Thoracic aorta (tissue), 2 donors: ENCODE results near the gene PRXL2A. TPM values are rescaled to one million over a fixed set of nuclear protein-coding genes. Genes with fewer than 3 reads are reported as not detected.

Experiments used
- ATAC-seq: fragments of 150-250 bp; one replicate; pipeline ENCODE4 v1.8.0; 2017; ENCODE audit warnings: low read depth; ENCODE audit not compliant: insufficient number of reproducible peaks, low FRiP score
- DNase-seq: peaks from one replicate; pipeline ENCODE4 v3.0.0-alpha.2; 2020; ENCODE audit warnings: low spot score
- H3K27ac ChIP-seq, 2 donors: fragments of 200-600 bp; sonication (generic); 1 replicate in 1 of 2; 2 replicates in 1 of 2; pipeline ENCODE4 v1.5.1; 2016; ENCODE audit warnings: mild to moderate bottlenecking in 2 of 2, moderate library complexity in 2 of 2
- H3K27me3 ChIP-seq: fragments of 200-600 bp; sonication (generic); replicated peaks from 2 replicates; pipeline ENCODE4 v1.6.0; 2016; ENCODE audit warnings: mild to moderate bottlenecking; ENCODE audit not compliant: insufficient read depth
- H3K36me3 ChIP-seq: fragments of 200-600 bp; sonication (generic); one replicate; pipeline ENCODE4 v1.5.1; 2016
- H3K4me1 ChIP-seq, 2 donors: fragments of 200-600 bp; sonication (generic); 1 replicate in 1 of 2; 2 replicates in 1 of 2; pipeline versions ENCODE4 v1.5.1 to v1.6.0; 2016; ENCODE audit warnings: low read depth in 2 of 2, mild to moderate bottlenecking in 1 of 2; ENCODE audit not compliant: control insufficient read depth in 1 of 2
- H3K4me3 ChIP-seq: fragments of 200-600 bp; sonication (generic); 2 replicates; pipeline ENCODE4 v1.5.1; 2016; ENCODE audit warnings: mild to moderate bottlenecking
- H3K9me3 ChIP-seq: fragments of 200-600 bp; sonication (generic); 2 replicates; pipeline ENCODE4 v1.5.1; 2016
- CTCF ChIP-seq: fragments of 200-600 bp; sonication (generic); IDR thresholded peaks from one replicate; pipeline ENCODE4 v1.5.1; 2019; ENCODE audit warnings: antibody characterized with exemption
- total RNA-seq, 2 donors: library from RNA; depleted of rRNA; stranded (reverse); fragments of >200 nt; gene quantifications; one replicate each; pipeline versions ENCODE4 v1.1.0 to v1.2.3, GENCODE V29; 2016

The PRXL2A gene
- total RNA-seq, 2 donors from 2014 or later = 23.5 to 24.1 TPM

DNA sequence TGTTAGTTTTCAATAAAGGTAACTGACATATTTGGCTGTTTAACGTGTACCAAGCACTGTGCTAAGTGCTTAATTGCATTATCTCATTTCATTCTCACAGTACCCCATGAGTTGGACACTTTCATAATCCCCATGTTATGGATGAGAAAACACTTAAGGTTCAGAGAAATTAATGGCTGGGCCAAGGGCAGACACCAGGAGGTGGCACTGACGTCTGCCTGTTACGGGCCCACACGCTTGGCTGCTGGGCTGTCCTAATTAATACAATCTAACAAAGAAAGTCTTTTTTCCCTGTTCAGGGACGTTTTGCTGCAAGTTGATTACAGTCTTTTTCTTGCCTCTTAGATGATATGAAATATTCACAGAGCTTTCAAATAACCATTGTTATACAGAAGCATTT lies 35.7 kb upstream of the PRXL2A start:
- Histone ChIP-seq H3K36me3 (no peaks in the 10 kb centered on the region), H3K4me1 (no peaks in the 10 kb centered on the region), H3K4me3 (no peak overlapping the region), H3K9me3 (no peaks in the 10 kb centered on the region), H3K27me3 (no peaks in the 10 kb centered on the region), H3K27ac (no peak overlapping the region)
- DNase-seq = no peak
- ATAC-seq = no peak
- no peak for TF ChIP-seq CTCF

DNA sequence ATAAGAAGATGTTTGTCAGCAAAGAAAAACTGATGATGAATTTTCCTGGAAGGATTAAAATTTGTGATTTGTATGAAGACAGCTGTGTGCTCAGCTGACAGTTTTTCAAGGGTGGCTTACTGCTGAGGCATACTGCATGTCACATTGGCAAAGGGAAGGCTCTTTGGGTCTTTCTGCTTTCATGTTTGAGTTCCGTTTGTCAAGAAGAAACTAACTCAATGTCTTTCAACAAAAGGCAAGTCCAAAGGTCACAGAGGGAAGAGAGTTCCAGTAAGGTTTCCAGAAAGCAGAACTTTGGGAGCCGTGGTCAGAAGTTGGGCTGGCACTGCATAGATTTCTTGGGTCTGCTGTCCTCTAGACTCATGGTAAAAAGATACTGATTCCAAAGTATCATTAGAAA lies 34.8 kb upstream of the PRXL2A start:
- ATAC-seq = no peak
- Histone ChIP-seq H3K27ac (no peak overlapping the region), H3K9me3 (no peaks in the 10 kb centered on the region), H3K4me1 (no peaks in the 10 kb centered on the region), H3K36me3 (no peaks in the 10 kb centered on the region), H3K27me3 (no peaks in the 10 kb centered on the region), H3K4me3 (no peak overlapping the region)
- no peak for DNase-seq
- TF ChIP-seq CTCF = no peak

GRCh38 chr10:80379701-80380100 lies 28.6 kb upstream of the PRXL2A start:
- ATAC-seq (no peak), DNase-seq (no peak)
- H3K36me3 ChIP-seq = no peaks in the 10 kb centered on the region
- H3K27me3 ChIP-seq = no peaks in the 10 kb centered on the region
- no peaks in the 10 kb centered on the region for H3K9me3 ChIP-seq
- H3K4me3 ChIP-seq = no peak overlapping the region
- H3K4me1 ChIP-seq = no peaks in the 10 kb centered on the region
- no peak for TF ChIP-seq CTCF
- H3K27ac ChIP-seq = no peak overlapping the region

- no peaks in the 10 kb centered on the region for H3K36me3 ChIP-seq
- no peaks in the 10 kb centered on the region for H3K27me3 ChIP-seq
- H3K9me3 ChIP-seq = no peaks in the 10 kb centered on the region
- no peak overlapping the region for H3K4me3 ChIP-seq
- no peak for TF ChIP-seq CTCF
- DNase-seq (no peak), ATAC-seq (no peak)
- no peak overlapping the region for H3K27ac ChIP-seq
- no peaks in the 10 kb centered on the region for H3K4me1 ChIP-seq
Observed at GRCh38 chr10:80380185-80380584, 28.2 kb upstream of the PRXL2A start.

GRCh38 chr10:80382989-80383388 lies 25.4 kb upstream of the PRXL2A start:
- H3K27me3 ChIP-seq = no peaks in the 10 kb centered on the region
- ATAC-seq (no peak), DNase-seq (no peak)
- H3K36me3 ChIP-seq = no peaks in the 10 kb centered on the region
- peak; percentile 53 for TF ChIP-seq CTCF
- no peak overlapping the region for H3K4me3 ChIP-seq
- no peaks in the 10 kb centered on the region for H3K9me3 ChIP-seq
- no peak overlapping the region for H3K27ac ChIP-seq
- H3K4me1 ChIP-seq = peaks cover 21 to 27% of the 10 kb centered on the region in 2 donors
